ENCODE results near the gene ETV6.
"Not testable (repeated sequence)": the region's sequence is repeated elsewhere in the genome, so short reads cannot be mapped to it uniquely, and the experiment has no call there.

The ETV6 gene

GRCh38 chr12:11649413-11650285 is at the start of gene ETV6:
Gene ETV6 (plus strand): TSS chr12:11649674. CDS start chr12:11650128, 454 bp downstream.
- peak; percentile 74 for DNase-seq (ENCODE audit: low spot score)

GRCh38 chr12:11600199-11600598 is 49.3 kb upstream of the ETV6 start:
- no peak for DNase-seq (ENCODE audit: low spot score)

DNA sequence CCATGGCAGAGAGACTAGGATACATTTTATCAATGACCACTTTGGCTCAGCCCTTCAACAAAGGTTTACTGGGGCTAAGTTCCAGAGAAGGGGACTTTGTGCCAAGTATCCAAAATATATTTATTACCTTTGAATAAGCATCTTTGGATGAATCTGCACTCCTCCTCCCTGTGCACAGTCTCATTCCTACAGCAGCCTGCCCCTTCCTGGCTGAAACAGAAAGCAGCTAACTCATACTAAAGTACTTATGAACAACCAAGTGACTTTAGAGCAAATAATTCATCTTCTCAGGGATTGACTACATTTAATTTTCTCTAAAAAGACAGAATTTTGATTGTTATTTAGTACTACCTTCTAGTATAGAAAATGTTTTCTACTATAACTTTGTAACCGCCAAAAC is 47.8 kb upstream of the ETV6 start:
- DNase-seq (ENCODE audit: low spot score) = no peak

DNA sequence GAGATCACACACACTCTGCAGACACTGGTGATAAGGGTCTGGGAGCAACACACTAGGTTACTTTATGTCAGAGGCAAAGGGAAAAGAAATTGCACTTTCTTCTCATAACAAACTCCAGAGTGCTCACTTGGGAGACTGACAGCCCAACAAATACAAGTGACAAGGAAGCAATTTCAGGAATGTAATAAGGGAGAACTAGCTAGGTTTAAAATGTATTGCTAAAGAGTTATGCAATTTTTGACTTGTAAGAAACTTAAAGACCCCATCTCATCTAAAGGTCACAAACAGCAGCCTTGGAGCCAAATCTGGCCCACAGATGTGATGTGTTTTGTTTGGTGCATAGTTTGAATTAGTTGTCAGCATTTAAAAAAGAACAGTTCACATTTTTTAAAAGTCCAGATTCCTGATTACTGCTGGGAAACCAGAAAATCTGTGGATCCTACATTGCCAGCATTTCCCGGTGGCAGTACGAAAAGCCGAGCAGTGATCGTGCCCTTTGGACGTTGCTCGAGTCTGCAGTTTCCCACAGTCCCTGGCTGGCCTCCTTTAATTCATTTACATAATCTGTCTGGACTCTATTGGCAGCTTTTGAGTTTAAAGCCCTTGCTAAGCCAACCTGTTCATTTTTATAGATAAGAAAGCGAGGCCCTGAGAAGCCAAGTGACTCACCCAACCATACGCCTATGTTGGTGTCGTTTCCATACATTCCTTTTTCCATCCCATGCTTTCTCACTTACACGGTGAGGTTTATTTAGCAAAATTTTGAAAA is 42.0 kb upstream of the ETV6 start:
- no peak for DNase-seq (ENCODE audit: low spot score)

- no peak for DNase-seq (ENCODE audit: low spot score)
Observed at GRCh38 chr12:11609045-11609444, 40.4 kb upstream of the ETV6 start.

DNA sequence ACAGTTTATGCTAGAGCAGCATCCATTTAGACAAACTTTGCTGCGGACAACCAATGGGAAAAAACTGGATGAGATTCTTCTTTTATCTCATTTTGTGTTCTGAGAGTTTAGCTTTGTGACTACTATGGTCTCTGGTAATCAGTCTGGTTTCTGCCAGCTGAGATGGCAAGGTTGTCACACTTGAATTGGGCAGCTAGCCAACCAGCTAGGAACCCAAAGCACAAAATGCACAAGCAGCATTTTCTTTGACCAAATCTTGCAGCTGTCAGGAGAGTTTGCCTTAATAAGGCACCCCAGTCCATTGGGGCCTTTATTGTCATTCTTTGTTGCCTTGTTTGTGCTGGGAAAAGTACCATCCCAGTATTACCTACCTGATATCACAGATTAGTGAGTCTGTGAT is 34.0 kb upstream of the ETV6 start:
- DNase-seq (ENCODE audit: low spot score) = no peak

DNA sequence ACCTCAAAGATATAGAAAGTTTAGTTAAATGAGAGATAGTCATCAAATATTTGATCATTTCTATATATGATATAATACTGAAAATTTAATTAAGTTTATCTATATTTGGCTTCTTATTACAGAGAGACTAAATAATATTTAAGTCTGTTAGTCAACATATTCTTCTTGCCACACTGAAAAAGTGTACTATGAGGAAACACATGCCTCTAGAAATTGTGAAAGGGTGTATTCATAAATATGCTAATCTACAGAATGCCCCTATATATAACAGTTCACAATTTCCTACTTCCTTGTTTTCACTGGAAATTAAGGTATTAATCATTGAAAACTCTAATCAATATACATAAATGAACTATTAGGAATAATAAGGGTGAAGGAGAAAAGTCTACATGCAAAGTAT is 31.4 kb upstream of the ETV6 start:
- DNase-seq (ENCODE audit: low spot score) = no peak

GRCh38 chr12:11621797-11622423 is 27.6 kb upstream of the ETV6 start:
- DNase-seq (ENCODE audit: low spot score) = peak; percentile 10

DNA sequence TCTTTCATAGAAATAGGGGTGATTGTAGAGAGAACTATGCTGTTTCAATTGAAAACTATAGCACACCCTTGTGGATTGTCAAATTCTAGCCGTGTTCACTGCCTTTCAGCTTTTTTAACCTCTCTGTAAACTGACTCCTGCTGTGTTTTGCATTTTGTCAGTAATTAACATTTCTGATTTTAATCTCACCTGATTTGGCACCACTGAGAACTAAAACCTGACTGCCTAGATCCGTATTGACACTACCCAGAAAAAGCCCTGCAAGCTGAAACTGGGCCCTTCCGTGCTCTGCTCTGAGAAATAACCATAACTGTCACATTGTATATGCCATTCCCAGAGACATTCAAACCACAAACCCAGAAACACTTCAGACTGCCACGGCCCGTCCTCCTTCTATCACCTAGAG is 26.6 kb upstream of the ETV6 start:
- DNase-seq (ENCODE audit: low spot score) = no peak

DNA sequence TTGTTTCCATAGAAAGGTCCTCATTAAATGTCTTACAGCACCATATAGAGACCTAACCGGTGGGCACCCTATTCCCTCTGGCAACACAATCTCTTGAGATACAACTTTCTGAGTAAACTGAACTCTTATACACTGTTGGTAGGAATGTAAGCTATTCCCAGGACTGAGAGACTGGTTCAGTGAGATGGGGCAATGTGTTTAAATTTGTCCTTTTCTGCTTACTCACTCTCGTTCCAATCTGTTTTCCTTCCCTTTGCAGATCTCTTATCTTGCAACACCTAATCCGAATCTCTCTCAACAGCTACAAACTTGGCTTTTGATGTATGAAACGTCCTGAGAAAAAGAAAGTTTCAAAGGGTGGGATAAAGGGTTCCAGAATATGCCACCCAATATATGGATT is 26.1 kb upstream of the ETV6 start:
- no peak for DNase-seq (ENCODE audit: low spot score)

DNA sequence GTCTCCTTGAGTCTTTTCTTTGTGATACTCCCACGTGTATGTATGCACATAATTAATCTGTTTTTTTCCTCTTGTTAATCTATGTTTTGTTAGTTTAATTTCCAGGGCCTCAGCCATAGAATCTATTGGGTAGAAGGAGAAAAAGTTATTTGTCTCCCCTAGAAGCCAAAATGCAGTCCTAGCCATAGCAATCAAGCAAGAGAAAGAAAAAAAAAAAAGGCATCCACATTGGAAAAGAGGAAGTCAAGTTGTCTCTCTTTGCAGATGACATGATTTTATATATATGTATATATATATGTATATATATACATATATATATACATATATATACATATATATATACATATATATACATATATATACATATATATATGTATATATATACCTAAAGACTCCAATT is 25.4 kb upstream of the ETV6 start:
- DNase-seq (ENCODE audit: low spot score) = no peak

DNA sequence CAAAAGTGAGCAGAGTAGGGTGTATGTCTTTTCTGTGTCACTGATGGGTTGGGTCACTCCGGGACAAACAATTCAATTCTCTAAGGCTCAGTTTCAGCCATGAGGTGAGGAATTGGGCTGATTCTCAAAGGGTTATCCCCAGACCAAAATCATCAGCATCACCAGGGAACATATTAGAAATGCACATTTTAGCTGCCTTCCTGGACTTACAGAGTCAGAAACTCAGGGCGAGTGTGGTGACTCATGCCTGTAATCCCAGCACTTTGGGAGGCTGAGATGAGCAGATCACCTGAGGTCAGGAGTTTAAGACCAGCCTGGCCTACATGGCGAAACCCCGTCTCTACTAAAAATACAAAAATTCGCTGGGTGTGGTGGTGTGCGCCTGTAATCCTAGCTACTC is 21.8 kb upstream of the ETV6 start:
- not testable (repeated sequence) for DNase-seq (ENCODE audit: low spot score)

DNA sequence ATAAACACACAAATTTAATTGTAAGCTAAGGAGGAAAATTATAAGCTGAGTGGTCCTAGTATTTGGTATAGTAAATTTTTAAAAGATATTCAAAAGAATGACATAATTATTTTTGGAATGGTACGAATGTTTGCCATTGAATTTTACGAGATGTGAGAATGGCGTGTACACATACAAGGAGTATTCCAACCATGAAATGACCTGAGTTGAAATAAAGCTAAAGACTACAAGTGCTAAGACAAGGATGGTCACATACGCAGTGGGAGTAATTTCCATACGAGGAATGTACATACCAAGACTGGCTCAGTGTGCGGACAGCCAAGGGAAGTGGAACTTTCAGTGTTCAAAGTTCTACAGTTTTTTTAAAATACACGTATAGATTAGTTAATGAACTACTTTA is 21.1 kb upstream of the ETV6 start:
- no peak for DNase-seq (ENCODE audit: low spot score)

DNA sequence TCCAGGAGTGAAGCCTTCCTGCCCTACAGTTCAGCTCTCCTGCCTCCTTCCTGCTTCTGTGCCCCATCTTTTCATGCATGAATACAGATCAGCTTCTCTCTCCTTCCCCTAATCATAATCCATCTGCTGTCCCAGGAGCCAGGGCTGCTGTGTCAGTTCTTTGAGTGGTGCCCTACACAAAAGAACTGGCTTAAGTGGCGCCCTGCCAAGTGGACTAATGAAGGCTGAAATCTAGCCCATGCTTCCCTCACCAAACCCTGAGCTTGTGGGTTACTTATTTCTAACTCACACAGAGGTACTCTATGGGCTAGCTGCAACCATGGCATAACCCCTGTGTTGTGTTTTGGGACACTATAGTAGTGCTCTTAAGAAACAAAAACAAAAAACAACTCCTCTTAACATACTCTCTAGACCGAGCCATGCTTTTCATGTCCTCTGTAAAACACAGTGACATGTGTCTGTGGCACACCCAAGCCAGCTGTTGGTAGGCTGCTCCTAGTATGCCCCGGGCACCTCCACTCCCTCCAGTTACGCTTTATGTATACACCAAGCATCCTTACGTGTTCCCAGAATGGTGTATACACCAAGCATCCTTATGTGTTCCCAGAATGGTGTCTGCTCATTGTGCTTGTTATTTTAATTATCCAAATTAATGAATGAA is 19.3 kb upstream of the ETV6 start:
- no peak for DNase-seq (ENCODE audit: low spot score)

- no peak for DNase-seq (ENCODE audit: low spot score)
Observed at GRCh38 chr12:11631288-11631687, 18.2 kb upstream of the ETV6 start.

DNA sequence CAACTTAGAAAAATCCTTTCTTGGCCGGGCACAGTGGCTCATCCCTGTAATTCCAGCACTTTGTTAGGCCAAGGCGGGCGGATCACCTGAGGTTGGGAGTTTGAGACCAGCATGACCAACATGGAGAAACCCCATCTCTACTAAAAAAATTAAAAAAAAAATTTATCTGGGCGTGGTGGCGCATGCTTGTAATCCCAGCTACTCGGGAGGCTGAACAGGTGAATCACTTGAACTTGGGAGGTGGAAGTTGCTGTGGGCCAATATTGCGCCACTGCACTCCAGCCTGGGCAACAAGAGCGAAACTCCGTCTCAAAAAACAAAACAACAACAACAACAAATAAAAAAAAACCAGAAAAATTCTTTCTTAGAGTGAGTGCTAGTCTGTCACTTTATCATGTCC is 17.6 kb upstream of the ETV6 start:
- DNase-seq (ENCODE audit: low spot score) = not testable (repeated sequence)

DNA sequence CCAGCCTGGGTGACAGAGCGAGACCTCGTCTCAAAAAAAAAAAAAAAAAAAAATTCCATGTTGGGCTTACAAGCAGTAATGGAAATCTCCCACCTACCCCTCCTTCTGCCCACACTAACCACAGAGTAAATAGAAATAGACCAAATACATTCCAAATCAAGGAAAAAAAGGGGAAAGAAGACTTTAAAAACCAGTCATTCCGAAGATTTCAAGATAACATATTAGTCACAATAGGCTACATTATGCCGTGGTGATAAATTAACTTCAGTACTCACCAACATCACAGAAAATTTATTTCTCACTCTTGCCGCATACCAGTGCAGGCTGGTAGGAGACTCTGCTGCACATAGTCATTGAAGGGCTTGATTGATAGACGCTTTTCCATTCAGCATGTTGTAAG is 15.5 kb upstream of the ETV6 start:
- no peak for DNase-seq (ENCODE audit: low spot score)

GRCh38 chr12:11635341-11635740 is 14.1 kb upstream of the ETV6 start:
- no peak for DNase-seq (ENCODE audit: low spot score)

DNA sequence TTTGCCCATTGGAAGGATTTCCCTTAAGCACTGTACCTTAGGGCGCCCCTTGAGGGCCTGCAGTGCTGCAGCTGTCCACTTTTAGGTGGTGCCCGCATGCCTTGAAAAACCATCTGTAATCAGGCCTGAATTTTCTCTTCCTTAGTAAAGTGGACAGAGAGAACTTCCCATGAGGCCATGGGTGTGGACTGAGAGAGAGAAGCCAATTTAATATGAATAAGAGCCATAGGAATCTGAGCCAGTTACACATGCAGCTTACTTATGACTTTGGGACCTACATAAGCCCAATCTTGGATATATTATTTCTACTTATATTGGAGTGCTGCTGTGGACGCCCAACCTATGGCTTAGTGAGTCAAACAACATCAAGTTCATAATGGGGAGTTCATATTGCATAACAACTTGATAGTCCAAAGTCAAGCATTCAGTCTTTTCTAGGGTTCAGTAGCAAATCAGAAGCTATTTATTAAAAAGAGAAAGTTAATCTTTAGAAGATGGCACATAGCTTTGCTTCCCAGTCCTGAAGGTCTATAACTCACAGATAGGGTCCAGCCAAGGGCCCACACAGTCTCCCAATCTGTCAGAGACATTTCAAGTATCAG is 11.1 kb upstream of the ETV6 start:
- DNase-seq (ENCODE audit: low spot score) = no peak

- no peak for DNase-seq (ENCODE audit: low spot score)
Observed at GRCh38 chr12:11639454-11639853, 10.0 kb upstream of the ETV6 start.

GRCh38 chr12:11641522-11641921 is 8.0 kb upstream of the ETV6 start:
- DNase-seq (ENCODE audit: low spot score) = no peak

- DNase-seq (ENCODE audit: low spot score) = no peak
Observed at GRCh38 chr12:11642785-11643184, 6.7 kb upstream of the ETV6 start.
